WTC11 (cell line): ENCODE measurements around the gene DHRS2. TPM values are rescaled to one million over a fixed set of nuclear protein-coding genes. Genes with fewer than 3 reads are reported as not detected.

Experiments
- ATAC-seq: fragments of 200-7000 bp; cut with Tn5 transposase; 2 replicates; pipeline ENCODE4 v1.10.0; 2021; ENCODE audit warnings: mild to moderate bottlenecking, moderate library complexity
- CTCF ChIA-PET: fragments of 300-600 bp; sonication (Branson Sonifier 250); formaldehyde crosslinking; loops from one replicate; lab custom pipeline; 2021; ENCODE audit warnings: antibody characterized with exemption; lab: Charles Lee
- POLR2A ChIA-PET: fragments of 350-600 bp; sonication (Branson Sonifier 250); formaldehyde crosslinking; loops from one replicate; lab custom pipeline; 2021; ENCODE audit warnings: antibody characterized with exemption; lab: Charles Lee
- DNase-seq: peaks from one replicate; pipeline ENCODE4 v3.0.0; 2021; ENCODE audit warnings: low spot score
- H3K27ac Mint-ChIP-seq: 2 replicates; pipeline ENCODE4 v1.8.0; 2021; ENCODE audit warnings: mixed read lengths
- H3K27me3 Mint-ChIP-seq: 2 replicates; pipeline ENCODE4 v1.8.0; 2021; ENCODE audit warnings: low read depth, mild to moderate bottlenecking, moderate library complexity, mixed read lengths
- H3K36me3 Mint-ChIP-seq: 2 replicates; pipeline ENCODE4 v1.8.0; 2021; ENCODE audit warnings: mixed read lengths
- H3K4me1 Mint-ChIP-seq: 2 replicates; pipeline ENCODE4 v1.8.0; 2022; ENCODE audit warnings: mixed read lengths
- H3K4me3 Mint-ChIP-seq: 2 replicates; pipeline ENCODE4 v1.8.0; 2021; ENCODE audit warnings: mild to moderate bottlenecking, moderate library complexity, mixed read lengths
- H3K9me3 Mint-ChIP-seq: 2 replicates; pipeline ENCODE4 v1.8.0; 2021; ENCODE audit warnings: mixed read lengths
- FOXJ3 ChIP-seq: sonication (generic); formaldehyde crosslinking; IDR thresholded peaks from 2 replicates; pipeline ENCODE4 v1.9.0; 2021; ENCODE audit warnings: missing genetic modification reagents, mild to moderate bottlenecking, borderline replicate concordance
- GABPB1 ChIP-seq: sonication (generic); formaldehyde crosslinking; IDR thresholded peaks from 2 replicates; pipeline ENCODE4 v1.8.1; 2023; ENCODE audit warnings: mild to moderate bottlenecking, missing genetic modification reagents
- HMGA2 ChIP-seq: fragments of 250-450 bp; sonication (Bioruptor Pico); IDR thresholded peaks from 2 replicates; pipeline ENCODE4 v1.4.0; 2021; ENCODE audit warnings: mild to moderate bottlenecking, moderate library complexity
- NFATC4 ChIP-seq: fragments of 250-450 bp; sonication (Bioruptor Pico); IDR thresholded peaks from 2 replicates; pipeline ENCODE4 v1.9.0; 2021; ENCODE audit warnings: mild to moderate bottlenecking
- OVOL2 ChIP-seq: fragments of 250-450 bp; sonication (Bioruptor Pico); IDR thresholded peaks from 2 replicates; pipeline ENCODE4 v1.9.0; 2021; ENCODE audit warnings: mild to moderate bottlenecking, borderline replicate concordance
- RORB ChIP-seq: fragments of 250-450 bp; sonication (Bioruptor Pico); IDR thresholded peaks from 2 replicates; pipeline ENCODE4 v1.9.0; 2021; ENCODE audit warnings: mild to moderate bottlenecking
- ZNF232 ChIP-seq: sonication (generic); formaldehyde crosslinking; IDR thresholded peaks from 2 replicates; pipeline ENCODE4 v1.8.0; 2022; ENCODE audit warnings: mild to moderate bottlenecking, missing genetic modification reagents
- ZNF423 ChIP-seq: fragments of 250-450 bp; sonication (Bioruptor Pico); IDR thresholded peaks from 2 replicates; pipeline ENCODE4 v2.1.2; 2022; ENCODE audit warnings: mild to moderate bottlenecking, moderate library complexity
- total RNA-seq: library from RNA; stranded (reverse); gene quantifications from 3 replicates; pipeline ENCODE4 v1.2.3, GENCODE V29; 2021
- TF ChIP-seq, protein P1 (sequence below): fragments of 250-450 bp; sonication (Bioruptor Pico); conservative IDR thresholded peaks from 2 replicates; pipeline ENCODE4 v1.9.0; 2021; ENCODE audit warnings: mild to moderate bottlenecking
- TF ChIP-seq, protein P2 (sequence below): sonication (generic); formaldehyde crosslinking; IDR thresholded peaks from 2 replicates; pipeline ENCODE4 v1.8.1; 2023; ENCODE audit warnings: mild to moderate bottlenecking, missing genetic modification reagents, borderline replicate concordance
- TF ChIP-seq, protein P3 (sequence below): sonication (generic); formaldehyde crosslinking; IDR thresholded peaks from 2 replicates; pipeline ENCODE4 v1.8.0; 2022; ENCODE audit warnings: mild to moderate bottlenecking, missing genetic modification reagents
- TF ChIP-seq, protein P4 (sequence below): sonication (generic); formaldehyde crosslinking; conservative IDR thresholded peaks from 2 replicates; pipeline ENCODE4 v1.8.1; 2022; ENCODE audit warnings: mild to moderate bottlenecking, missing genetic modification reagents
- TF ChIP-seq, protein P5 (sequence below): fragments of 250-450 bp; sonication (Bioruptor Pico); IDR thresholded peaks from 2 replicates; pipeline ENCODE4 v1.9.0; 2021; ENCODE audit warnings: mild to moderate bottlenecking, borderline replicate concordance
- TF ChIP-seq, protein P6 (sequence below): sonication (generic); formaldehyde crosslinking; IDR thresholded peaks from 2 replicates; pipeline ENCODE4 v1.8.1; 2022; ENCODE audit warnings: low read depth, mild to moderate bottlenecking, moderate library complexity, missing genetic modification reagents, borderline replicate concordance
- TF ChIP-seq, protein P7 (sequence below): sonication (generic); formaldehyde crosslinking; IDR thresholded peaks from 2 replicates; pipeline ENCODE4 v1.8.1; 2022; ENCODE audit warnings: mild to moderate bottlenecking, moderate library complexity, missing genetic modification reagents
- TF ChIP-seq, protein P8 (sequence below): fragments of 250-450 bp; sonication (Bioruptor Pico); IDR thresholded peaks from 2 replicates; pipeline ENCODE4 v1.8.0; 2021; ENCODE audit warnings: mild to moderate bottlenecking

DHRS2 gene
- total RNA-seq, 1 experiment from 2014 or later = 4.5 TPM

DNA sequence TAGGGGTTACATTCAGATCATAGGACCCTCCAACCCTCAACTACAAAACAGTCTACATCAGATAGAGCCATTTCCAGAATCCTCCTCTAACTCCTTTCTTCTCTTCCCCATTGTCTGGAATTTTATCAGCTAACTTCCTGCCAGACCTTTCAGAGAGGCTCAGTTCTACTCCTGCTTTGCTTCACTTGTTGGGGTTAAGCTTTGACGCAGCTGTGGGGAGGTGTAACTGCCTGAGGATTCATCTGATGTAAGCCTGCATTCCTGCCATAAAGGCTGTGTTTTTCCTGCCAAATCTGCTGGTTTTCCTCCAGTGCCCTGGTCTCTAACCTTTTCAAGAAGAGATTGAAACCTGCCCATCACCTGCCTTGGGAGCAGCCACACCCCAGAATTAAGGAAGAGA, 16.9 kb downstream of the DHRS2 start:
- peaks cover 7% of the 10 kb centered on the region for H3K27me3 Mint-ChIP-seq
- DNase-seq = no peak
- no peak overlapping the region for H3K27ac Mint-ChIP-seq
- POLR2A ChIA-PET = no interaction called here
- no peak for ATAC-seq
- no peaks in the 10 kb centered on the region for H3K4me1 Mint-ChIP-seq
- H3K36me3 Mint-ChIP-seq = no peaks in the 10 kb centered on the region
- H3K9me3 Mint-ChIP-seq = peaks cover 9% of the 10 kb centered on the region; the same call in 1 of the 2 replicates
- TF ChIP-seq, protein P1, sequence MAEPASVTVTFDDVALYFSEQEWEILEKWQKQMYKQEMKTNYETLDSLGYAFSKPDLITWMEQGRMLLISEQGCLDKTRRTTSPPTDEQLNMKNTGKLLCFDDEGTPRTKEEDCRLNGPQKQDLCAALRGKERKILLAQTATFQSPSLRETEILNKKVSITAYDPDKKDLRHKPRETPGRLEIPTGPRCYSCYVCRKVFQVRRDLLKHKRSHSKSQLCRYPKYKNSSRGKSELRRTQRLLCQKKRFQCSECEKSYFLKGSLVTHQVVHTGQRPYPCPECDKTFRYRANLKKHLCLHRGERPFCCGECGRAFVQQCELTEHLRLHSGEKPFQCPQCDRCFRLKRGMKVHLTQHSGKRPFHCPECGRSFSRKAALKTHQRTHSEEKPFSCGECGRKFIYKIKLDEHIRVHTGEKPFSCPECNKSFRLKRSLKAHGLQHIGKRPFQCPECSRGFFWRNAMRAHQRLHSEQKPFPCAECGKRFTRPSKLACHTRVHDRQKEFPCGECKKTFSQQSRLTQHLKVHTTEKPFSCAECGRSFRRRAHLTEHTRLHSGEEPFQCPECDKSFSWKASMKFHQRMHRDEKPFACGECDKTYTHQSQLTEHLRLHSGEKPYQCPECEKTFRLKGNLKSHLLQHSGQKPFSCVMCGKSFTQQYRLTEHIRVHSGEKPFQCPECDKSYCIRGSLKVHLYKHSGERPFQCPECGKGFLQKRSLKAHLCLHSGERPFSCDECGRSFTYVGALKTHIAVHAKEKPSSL = no peak
- TF ChIP-seq ZNF232 (CRISPR knock-in tag) (no peak), ZNF423 (CRISPR knock-in tag) (no peak), HMGA2 (no peak), FOXJ3 (CRISPR knock-in tag) (no peak), OVOL2 (CRISPR knock-in tag) (no peak), NFATC4 (no peak), GABPB1 (CRISPR knock-in tag) (no peak), RORB (CRISPR knock-in tag) (no peak)
- TF ChIP-seq, protein P2, sequence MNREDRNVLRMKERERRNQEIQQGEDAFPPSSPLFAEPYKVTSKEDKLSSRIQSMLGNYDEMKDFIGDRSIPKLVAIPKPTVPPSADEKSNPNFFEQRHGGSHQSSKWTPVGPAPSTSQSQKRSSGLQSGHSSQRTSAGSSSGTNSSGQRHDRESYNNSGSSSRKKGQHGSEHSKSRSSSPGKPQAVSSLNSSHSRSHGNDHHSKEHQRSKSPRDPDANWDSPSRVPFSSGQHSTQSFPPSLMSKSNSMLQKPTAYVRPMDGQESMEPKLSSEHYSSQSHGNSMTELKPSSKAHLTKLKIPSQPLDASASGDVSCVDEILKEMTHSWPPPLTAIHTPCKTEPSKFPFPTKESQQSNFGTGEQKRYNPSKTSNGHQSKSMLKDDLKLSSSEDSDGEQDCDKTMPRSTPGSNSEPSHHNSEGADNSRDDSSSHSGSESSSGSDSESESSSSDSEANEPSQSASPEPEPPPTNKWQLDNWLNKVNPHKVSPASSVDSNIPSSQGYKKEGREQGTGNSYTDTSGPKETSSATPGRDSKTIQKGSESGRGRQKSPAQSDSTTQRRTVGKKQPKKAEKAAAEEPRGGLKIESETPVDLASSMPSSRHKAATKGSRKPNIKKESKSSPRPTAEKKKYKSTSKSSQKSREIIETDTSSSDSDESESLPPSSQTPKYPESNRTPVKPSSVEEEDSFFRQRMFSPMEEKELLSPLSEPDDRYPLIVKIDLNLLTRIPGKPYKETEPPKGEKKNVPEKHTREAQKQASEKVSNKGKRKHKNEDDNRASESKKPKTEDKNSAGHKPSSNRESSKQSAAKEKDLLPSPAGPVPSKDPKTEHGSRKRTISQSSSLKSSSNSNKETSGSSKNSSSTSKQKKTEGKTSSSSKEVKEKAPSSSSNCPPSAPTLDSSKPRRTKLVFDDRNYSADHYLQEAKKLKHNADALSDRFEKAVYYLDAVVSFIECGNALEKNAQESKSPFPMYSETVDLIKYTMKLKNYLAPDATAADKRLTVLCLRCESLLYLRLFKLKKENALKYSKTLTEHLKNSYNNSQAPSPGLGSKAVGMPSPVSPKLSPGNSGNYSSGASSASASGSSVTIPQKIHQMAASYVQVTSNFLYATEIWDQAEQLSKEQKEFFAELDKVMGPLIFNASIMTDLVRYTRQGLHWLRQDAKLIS (CRISPR knock-in tag) = no peak
- TF ChIP-seq, protein P3, sequence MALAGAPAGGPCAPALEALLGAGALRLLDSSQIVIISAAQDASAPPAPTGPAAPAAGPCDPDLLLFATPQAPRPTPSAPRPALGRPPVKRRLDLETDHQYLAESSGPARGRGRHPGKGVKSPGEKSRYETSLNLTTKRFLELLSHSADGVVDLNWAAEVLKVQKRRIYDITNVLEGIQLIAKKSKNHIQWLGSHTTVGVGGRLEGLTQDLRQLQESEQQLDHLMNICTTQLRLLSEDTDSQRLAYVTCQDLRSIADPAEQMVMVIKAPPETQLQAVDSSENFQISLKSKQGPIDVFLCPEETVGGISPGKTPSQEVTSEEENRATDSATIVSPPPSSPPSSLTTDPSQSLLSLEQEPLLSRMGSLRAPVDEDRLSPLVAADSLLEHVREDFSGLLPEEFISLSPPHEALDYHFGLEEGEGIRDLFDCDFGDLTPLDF (CRISPR knock-in tag) = no peak
- TF ChIP-seq, protein P4, sequence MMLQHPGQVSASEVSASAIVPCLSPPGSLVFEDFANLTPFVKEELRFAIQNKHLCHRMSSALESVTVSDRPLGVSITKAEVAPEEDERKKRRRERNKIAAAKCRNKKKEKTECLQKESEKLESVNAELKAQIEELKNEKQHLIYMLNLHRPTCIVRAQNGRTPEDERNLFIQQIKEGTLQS (CRISPR knock-in tag) = no peak
- TF ChIP-seq, protein P5, sequence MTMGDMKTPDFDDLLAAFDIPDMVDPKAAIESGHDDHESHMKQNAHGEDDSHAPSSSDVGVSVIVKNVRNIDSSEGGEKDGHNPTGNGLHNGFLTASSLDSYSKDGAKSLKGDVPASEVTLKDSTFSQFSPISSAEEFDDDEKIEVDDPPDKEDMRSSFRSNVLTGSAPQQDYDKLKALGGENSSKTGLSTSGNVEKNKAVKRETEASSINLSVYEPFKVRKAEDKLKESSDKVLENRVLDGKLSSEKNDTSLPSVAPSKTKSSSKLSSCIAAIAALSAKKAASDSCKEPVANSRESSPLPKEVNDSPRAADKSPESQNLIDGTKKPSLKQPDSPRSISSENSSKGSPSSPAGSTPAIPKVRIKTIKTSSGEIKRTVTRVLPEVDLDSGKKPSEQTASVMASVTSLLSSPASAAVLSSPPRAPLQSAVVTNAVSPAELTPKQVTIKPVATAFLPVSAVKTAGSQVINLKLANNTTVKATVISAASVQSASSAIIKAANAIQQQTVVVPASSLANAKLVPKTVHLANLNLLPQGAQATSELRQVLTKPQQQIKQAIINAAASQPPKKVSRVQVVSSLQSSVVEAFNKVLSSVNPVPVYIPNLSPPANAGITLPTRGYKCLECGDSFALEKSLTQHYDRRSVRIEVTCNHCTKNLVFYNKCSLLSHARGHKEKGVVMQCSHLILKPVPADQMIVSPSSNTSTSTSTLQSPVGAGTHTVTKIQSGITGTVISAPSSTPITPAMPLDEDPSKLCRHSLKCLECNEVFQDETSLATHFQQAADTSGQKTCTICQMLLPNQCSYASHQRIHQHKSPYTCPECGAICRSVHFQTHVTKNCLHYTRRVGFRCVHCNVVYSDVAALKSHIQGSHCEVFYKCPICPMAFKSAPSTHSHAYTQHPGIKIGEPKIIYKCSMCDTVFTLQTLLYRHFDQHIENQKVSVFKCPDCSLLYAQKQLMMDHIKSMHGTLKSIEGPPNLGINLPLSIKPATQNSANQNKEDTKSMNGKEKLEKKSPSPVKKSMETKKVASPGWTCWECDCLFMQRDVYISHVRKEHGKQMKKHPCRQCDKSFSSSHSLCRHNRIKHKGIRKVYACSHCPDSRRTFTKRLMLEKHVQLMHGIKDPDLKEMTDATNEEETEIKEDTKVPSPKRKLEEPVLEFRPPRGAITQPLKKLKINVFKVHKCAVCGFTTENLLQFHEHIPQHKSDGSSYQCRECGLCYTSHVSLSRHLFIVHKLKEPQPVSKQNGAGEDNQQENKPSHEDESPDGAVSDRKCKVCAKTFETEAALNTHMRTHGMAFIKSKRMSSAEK (CRISPR knock-in tag) = no peak
- TF ChIP-seq, protein P6, sequence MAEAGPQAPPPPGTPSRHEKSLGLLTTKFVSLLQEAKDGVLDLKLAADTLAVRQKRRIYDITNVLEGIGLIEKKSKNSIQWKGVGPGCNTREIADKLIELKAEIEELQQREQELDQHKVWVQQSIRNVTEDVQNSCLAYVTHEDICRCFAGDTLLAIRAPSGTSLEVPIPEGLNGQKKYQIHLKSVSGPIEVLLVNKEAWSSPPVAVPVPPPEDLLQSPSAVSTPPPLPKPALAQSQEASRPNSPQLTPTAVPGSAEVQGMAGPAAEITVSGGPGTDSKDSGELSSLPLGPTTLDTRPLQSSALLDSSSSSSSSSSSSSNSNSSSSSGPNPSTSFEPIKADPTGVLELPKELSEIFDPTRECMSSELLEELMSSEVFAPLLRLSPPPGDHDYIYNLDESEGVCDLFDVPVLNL = no peak
- TF ChIP-seq, protein P7, sequence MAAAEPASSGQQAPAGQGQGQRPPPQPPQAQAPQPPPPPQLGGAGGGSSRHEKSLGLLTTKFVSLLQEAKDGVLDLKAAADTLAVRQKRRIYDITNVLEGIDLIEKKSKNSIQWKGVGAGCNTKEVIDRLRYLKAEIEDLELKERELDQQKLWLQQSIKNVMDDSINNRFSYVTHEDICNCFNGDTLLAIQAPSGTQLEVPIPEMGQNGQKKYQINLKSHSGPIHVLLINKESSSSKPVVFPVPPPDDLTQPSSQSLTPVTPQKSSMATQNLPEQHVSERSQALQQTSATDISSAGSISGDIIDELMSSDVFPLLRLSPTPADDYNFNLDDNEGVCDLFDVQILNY (CRISPR knock-in tag) = no peak
- TF ChIP-seq, protein P8, sequence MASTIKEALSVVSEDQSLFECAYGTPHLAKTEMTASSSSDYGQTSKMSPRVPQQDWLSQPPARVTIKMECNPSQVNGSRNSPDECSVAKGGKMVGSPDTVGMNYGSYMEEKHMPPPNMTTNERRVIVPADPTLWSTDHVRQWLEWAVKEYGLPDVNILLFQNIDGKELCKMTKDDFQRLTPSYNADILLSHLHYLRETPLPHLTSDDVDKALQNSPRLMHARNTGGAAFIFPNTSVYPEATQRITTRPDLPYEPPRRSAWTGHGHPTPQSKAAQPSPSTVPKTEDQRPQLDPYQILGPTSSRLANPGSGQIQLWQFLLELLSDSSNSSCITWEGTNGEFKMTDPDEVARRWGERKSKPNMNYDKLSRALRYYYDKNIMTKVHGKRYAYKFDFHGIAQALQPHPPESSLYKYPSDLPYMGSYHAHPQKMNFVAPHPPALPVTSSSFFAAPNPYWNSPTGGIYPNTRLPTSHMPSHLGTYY (CRISPR knock-in tag) = no peak
- TF ChIP-seq, all 79 proteins: peak for 0
- CTCF ChIA-PET = interaction anchor here (1.5 to 3.1 kb wide), 2 partner anchors 13 to 21 kb away, joined by 5 to 13 read pairs; no protein-coding TSS in a partner anchor
- H3K4me3 Mint-ChIP-seq = no peak overlapping the region
